Fibroblast of skin of back (primary cell): ENCODE results near the gene PXDN. TPM values are rescaled to one million over a fixed set of nuclear protein-coding genes. Genes with fewer than 3 reads are reported as not detected.
"Not testable (repeated sequence)": the region's sequence is repeated elsewhere in the genome, so short reads cannot be mapped to it uniquely, and the experiment has no call there.

ENCODE experiments used
- DNase-seq: peaks from one replicate; pipeline ENCODE4 v3.0.0-alpha.2; 2013
- polyA plus RNA-seq, 2 experiments: library from polyadenylated mRNA; unstranded; fragments of 120-200 nt; gene quantifications; one replicate each; pipeline ENCODE4 v1.2.1, GENCODE V29; 2013; ENCODE audit not compliant: insufficient read length in 2 of 2

Gene PXDN, protein sequence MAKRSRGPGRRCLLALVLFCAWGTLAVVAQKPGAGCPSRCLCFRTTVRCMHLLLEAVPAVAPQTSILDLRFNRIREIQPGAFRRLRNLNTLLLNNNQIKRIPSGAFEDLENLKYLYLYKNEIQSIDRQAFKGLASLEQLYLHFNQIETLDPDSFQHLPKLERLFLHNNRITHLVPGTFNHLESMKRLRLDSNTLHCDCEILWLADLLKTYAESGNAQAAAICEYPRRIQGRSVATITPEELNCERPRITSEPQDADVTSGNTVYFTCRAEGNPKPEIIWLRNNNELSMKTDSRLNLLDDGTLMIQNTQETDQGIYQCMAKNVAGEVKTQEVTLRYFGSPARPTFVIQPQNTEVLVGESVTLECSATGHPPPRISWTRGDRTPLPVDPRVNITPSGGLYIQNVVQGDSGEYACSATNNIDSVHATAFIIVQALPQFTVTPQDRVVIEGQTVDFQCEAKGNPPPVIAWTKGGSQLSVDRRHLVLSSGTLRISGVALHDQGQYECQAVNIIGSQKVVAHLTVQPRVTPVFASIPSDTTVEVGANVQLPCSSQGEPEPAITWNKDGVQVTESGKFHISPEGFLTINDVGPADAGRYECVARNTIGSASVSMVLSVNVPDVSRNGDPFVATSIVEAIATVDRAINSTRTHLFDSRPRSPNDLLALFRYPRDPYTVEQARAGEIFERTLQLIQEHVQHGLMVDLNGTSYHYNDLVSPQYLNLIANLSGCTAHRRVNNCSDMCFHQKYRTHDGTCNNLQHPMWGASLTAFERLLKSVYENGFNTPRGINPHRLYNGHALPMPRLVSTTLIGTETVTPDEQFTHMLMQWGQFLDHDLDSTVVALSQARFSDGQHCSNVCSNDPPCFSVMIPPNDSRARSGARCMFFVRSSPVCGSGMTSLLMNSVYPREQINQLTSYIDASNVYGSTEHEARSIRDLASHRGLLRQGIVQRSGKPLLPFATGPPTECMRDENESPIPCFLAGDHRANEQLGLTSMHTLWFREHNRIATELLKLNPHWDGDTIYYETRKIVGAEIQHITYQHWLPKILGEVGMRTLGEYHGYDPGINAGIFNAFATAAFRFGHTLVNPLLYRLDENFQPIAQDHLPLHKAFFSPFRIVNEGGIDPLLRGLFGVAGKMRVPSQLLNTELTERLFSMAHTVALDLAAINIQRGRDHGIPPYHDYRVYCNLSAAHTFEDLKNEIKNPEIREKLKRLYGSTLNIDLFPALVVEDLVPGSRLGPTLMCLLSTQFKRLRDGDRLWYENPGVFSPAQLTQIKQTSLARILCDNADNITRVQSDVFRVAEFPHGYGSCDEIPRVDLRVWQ (N-terminal part only)
- polyA plus RNA-seq (2013, experiment 1 of 2; ENCODE audit: insufficient read length) = 475 TPM
- polyA plus RNA-seq (2013, experiment 2 of 2; ENCODE audit: insufficient read length) = 549 TPM

DNA sequence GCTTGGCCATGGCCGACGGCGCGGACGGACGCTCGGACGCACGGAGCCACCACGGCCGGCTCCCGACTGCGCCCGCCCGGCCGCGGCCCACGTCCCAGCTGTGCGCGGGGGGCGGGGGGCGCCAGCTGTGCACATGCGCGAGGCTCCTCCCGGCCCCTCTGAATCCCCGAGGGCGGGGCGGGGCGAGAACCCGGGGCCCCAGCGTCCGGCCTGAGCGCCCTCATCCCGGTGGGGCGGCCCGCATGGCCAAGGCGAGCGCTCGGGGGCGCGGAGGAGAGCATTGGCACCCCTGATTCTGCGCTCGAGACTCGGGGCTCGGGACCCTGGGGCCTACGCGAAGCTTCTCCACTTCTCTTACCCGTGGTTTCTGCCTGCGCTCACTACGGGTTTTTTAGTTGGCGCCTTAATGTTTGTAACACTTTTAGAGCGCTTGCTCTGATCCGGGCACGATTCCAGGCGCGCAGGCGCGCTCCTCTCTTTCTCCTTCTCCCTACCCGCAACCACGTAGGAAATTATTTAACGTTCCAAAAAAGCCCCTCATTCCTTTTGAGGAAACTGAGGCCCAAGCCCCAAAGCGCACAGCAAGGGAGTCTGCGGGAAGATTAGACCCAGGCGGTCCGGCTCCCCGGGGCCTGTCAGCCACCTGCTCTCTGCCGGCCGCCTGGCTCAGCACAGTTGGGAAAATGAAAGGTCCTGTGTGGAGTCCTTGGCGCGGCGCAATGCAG is at the start of gene PXDN:
PXDN (minus strand) TSS at position 70 of the 725 bp plus-strand sequence; CDS start at position 10, 60 bp downstream.
- peak; percentile 77 for DNase-seq

DNA sequence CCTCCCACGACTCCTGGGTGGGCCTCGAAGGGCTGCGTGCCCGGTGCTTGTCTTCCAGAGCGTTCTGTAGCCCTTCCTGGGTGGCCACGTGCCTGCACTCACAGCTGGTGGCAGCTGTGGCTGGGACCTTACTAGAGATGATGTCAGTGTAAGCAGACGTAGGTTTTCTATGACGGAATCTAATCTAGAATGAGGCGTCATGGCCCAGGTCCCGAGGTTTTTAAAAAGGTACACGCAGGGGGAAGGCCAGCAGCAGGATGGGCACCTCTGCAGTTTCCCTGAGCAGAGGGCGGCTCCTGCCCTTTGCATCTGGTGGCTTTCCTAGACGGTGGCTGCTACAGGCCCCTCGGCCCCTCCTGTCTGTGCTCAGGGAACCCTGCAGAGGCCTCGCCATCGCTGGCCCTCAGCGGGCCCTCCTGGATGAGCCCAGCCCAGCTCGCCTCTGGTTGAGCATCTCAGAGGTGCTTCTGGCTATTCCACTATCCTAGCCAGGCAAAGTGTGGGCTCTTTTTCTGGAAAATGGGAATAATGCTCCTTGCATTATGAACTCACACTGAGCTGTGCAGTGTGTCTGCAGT is 49.6 kb upstream of the PXDN start:
- DNase-seq = no peak

DNA sequence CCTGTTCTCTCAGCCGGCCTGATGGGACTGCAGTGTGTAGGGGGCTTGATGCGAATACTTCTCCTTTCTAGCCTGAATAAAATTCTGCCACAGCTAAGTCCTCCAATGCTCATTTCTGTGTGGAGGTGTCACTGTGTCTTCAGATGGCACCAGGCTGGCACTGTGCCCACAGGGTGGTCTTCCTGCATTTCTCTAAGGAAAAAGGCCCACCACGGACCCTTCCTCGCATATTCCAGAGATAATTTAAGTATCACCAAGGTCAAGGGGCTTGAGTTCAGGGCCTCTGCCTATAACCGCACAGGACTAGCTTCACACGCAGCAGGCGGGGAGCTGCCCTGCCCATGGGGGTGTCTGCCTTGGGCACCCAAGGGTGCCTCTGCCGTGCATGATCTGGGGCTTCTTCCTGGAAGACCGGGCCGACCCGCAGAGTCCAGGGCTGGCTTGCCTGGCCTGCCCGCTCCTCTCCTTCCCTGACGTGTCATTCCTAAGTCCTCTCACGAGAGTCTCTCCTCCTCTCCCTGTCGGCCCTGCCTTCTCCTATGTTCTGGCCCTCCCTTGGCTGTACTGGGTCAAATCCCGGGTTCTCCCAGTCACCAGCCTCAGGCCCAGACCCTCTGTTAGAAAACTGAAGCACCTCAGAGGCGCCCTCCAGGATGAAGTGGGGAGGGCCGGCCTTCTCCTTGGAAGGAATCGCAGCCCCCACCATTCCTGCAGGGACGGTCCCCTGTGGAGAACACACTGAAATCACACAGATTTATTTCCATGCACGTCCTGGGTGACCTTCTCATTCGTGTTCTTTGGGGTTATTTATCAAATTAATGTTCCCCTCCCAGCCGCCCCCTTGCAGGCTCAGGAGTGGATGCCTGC is 48.9 kb upstream of the PXDN start:
- no peak for DNase-seq

DNA sequence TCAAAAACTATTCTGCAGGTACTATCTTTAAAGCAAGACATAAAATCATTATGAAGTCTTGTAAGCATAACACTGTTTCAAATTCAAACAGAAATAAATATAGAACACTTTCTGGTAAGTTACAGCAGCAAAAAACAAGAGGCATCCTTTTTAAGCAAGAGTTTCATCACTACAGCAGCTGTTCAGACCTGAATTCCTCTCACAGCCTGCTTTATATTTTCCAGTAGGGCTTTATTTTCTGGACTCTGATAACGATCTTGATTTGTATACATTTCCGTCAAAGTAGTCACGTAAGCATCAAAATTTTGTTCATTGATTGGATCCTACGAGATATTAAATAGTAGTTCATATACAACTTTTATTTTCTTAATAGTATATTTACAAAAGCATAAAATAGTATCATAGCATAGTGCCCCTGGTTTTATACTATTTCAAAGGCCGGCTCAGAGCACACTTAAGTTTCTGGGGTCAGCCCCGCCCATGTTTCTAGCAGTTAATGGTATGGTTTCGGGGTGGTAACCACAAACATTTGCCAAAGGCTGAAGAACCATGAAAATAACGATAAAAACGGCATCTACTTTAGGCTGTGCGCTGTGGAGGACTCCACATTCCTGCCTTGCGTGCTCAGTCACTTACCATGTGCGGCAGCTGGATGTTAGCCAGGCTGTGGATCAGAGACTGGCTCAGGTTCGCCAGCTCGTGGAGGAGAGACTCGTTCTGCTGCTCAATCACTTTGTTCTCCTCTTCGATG is 47.5 kb upstream of the PXDN start:
- peak; percentile 92 for DNase-seq

DNA sequence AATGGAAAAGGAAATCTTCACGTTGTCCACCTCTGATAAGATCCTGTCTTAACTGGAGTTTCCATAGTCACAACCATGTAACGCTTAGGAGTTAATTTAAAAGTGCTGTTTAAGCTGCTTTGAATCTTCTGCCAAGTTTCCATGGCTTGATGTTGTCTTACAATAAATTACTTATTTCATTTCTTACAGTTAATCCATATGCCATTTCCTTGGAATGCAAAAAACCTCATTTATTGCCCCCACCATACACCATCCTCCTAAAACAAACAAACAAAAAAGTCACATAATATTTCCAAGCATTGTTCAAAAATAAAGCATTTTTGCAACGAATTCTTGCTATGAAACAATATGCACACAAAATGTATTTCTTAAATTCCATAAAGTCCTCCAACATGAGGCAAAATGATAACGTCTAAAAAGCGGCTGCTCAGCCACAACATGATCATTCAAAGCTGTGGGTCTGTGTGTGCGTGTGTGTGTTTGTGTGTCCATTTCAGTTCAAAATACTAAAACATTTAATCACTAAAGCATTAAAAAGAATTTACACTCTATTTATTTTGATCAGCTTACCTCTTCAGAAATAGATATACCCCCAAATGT is 46.8 kb upstream of the PXDN start:
- peak; percentile 54 for DNase-seq

DNA sequence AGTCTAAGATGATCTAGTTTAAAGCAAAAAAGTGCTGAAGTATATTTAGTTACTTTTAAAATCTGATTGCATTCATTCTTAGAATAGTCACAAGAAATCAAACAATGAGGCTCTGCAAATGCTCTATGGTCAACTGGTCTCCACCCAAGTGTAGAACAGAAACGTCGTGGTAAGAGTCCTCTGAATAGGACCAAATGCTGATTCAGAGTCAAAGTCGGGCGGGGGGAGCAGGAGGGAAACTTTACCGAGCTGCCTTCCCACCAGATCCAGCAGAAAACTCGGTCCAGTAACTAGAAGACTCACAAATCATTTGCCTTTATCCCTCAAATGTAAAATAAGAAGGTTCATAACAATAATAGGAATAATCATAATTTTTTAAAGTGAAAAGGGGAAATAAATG is 46.2 kb upstream of the PXDN start:
- no peak for DNase-seq

DNA sequence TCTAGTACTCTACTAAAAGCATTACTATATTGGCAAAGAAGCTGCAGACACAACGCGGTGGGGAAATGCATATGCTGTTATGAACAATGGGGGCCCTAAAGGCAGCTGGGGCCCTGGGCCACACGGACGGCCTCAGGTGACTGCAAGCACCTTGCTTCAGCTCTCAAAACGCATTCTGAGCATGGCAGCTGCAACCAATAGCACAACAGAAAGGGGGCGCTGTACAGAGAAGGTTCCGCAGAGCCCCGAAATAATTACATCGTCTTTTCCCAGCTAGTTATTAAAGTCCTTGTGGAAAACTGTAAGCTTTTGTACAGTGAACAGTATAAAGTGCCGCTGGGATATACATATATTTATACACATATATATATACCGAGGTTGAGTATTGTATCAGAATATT is 45.3 kb upstream of the PXDN start:
- DNase-seq = no peak

DNA sequence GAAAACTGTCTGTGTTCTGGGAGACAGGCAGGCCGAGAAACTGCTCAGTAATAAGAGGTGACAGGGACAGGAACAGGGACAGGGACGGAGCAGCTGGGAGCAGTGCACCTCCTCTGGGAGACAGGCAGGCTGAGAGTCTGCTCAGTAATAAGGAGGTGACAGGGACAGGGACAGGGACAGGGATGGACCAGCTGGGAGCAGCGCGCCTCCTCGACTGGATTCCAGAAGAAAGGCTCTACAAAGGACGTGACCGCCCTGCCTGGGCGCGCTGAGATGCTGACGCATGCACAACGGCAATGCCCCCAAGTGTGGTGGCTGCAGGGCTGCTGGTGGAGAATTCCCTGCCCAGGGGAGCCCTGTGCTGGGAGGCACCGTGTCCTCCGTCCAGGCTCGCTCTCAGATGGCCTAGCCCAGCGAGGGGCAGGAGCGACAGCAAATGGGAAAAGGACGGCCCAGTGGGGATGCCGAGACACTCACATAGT is 44.2 kb upstream of the PXDN start:
- DNase-seq = no peak

DNA sequence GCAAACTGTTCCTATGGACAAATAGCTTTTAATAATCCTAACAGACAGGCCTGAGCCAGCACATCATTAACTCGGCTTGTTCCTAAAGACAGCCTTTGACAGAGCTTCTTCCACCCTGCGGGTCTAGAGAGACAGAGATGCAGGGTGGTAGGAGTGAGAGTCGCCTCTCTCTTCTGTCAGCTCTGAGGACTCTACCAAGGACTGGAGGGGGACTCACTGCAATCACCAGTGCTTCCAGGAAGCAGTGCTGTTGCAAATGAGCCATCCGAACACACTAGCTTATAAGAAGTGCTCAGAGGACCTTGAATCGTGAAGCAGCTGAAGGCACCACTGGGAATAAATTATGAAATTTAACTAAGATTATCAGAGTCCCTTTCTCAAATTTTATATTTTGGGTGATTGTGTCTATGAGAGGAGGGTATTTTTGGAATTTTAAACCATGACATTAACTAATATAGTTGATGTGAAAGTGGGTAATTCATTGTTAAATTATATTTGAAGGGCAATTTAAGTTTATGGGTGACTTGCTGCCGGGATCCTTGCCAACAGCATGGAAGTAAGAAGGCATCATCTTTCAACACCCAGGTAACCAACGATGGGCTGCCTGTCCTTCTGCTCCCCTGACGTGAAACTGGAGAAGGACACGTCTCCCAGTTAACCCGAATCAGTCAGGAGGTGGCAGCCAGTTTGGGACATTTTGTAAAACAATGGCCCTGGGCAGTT is 43.6 kb upstream of the PXDN start:
- no peak for DNase-seq

DNA sequence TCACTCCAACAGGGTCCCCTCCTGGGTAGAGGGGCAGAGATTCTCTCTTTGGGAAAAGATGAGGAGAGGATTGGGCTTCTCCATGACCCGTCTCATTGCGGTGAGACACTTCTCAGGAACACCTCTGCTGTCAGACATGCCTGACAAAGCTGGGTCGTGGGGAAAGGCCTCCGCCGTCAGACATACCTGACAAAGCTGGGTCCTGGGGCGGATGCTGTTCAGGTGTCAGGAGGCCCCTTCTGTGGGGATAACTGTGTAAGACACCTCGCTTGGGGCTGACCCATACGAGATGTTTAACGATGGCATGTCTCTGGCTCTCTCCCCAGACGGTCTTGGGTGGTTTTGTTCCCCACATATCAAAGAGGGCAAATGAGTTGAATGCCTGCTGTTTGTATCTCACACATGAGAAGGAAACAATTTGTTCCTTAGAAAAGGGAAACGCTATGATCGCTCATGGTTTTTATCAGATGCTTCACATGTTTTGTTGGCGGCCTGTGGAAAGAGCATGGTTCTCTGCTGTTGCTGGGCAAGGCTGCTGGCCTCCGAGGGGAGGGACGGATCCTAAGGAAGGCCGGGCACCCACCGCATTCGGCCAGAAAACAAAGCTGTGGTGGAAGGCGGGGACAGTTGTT is 40.8 kb upstream of the PXDN start:
- no peak for DNase-seq

DNA sequence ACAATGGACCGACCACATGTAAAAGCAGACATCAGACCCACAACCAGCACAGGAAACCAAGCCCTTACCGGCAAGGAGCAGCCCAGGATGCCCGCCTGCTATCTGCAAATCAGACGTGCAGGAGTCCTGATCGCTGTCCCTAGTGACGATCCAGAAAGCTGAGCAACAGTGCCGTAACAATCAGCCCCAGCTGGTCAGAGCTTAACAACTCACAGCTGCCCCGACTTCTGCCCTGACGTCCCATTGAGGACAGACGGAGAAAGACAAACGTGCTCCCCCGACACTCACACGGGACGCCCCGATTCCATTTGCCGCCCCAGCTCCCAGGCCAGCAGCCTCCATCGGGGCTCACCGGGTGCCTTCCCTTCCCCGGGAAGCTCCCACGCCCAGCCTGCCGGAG is 39.8 kb upstream of the PXDN start:
- no peak for DNase-seq

DNA sequence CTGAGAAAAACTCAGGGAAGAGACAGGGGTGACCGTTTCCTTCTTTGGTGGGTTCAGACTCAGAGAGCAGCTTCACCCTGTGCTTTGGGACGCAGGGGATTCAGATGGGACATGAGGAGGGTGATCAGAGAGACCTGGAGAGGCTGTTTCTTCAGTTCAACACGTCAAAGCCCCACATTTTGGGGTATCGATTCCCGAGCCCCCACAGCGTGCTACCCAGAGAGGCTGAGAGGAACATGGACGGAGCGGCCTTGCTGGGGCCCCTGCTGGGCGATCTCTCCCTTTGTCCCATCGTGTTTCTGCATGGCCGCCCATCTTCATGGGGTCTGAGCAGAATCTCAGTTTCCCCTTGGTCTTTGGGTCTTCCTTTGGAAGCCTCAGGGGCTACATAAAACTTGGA is 38.2 kb upstream of the PXDN start:
- no peak for DNase-seq

DNA sequence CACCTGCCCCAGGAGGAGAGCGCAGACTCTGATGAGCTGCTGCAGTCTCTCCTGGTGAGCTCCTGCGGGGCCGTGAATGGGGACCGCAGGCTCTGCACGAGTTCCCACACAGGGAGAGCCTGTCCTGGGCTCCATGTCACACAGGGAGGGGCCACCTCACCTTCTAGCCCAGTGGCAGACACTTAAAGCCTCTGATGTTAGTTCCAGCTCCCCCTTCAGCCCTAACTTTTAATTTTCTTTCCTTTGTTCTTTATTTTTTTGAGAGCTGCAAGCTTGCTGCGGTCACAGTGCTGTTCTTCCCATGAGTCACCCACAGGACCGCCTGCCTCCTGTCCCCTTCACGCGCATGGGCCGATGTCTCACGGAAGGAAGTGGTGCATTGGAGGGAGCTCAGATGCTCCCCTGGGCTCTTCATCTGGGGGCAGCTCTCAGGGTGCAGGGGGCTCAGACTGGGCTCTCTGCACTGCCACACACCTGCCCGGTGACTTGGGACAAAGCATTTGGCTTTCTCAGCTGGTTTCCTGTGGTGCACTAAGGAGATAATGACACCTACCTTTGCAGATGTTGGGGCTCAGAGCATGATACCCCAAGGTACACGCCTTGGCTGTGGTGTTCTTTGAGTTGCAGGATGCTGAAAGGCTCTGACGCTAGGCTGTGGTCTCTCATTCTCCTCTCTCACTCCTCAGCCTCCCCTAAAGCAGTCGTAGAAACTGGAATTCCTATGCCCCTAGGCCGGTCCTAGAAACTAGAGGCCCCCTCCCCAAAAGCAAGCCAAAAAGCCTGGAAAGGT is 37.2 kb upstream of the PXDN start:
- DNase-seq = peak; percentile 55

DNA sequence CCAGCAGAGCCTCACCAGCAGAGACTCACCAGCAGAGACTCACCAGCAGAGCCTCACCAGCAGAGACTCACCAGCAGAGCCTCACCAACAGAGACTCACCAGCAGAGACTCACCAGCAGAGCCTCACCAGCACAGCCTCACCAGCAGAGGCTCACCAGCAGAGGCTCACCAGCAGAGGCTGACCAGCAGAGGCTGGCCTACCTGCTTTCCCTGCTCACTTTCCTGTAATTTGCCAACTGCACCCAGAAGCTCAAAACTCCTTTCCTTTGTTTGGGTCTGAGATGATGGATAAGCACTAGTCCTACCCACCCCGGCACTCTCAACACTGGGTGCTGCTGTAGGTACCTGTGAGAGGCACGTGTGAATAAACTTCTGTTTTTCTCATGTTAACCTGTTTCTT is 36.4 kb upstream of the PXDN start:
- no peak for DNase-seq

DNA sequence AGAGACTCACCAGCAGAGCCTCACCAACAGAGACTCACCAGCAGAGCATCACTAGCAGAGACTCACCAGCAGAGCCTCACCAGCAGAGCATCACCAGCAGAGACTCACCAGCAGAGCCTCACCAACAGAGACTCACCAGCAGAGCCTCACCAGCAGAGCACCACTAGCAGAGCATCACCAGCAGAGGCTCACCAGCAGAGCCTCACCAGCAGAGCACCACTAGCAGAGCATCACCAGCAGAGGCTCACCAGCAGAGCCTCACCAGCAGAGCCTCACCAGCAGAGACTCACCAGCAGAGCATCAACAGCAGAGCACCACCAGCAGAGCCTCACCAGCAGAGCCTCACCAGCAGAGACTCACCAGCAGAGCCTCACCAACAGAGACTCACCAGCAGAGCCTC is 35.7 kb upstream of the PXDN start:
- DNase-seq = not testable (repeated sequence)

DNA sequence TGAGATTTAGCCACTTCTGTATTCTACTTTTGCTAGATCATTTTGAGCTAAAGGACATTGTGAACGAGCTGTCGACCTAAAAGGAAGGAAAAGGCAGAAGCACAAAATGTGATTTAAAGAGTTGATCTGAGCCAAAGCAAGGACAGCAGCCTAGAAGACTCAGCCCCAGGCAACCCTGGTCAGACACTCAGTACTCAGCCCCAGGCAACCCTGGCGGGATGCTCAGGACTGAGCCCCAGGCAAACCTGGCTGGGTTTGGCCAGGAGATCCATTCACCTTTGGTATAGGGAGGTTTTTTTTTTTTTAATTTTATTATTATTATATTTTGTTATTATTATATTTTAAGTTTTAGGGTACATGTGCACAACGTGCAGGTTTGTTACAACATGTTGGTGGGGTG is 34.3 kb upstream of the PXDN start:
- DNase-seq = no peak

DNA sequence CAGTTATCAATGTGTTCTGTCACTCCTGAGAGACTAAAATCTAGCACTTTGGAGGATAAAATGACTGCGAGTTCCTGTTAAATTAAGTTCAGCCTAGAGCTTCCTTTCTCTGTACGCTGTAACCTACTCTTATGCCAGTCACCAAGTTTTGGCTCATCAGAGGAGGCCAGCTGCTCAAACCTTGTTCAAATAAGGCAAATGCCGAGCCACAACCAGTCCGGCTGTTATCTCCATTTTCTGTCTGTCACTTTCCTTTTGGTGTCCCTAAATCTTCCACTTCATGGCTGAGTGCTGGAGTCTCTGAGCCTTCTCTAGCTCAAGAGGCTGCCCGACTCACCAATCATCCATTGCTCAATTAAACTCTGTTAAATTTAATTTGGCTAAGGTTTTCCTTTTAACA is 33.5 kb upstream of the PXDN start:
- DNase-seq = no peak
